ENCODE data around the gene CASP10.

Gene CASP10

GRCh38 chr2:201262718-201263117 is 79.8 kb downstream of the CASP10 start:
- DNase-seq = no peak

GRCh38 chr2:201263779-201264178 is 80.8 kb downstream of the CASP10 start:
- DNase-seq = no peak

GRCh38 chr2:201264472-201265173 is 81.7 kb downstream of the CASP10 start:
- no peak for DNase-seq

- DNase-seq = no peak
Observed at GRCh38 chr2:201266629-201267028, 83.7 kb downstream of the CASP10 start.

- no peak for DNase-seq
Observed at GRCh38 chr2:201267278-201268030, 84.5 kb downstream of the CASP10 start.

GRCh38 chr2:201269764-201270163 is 86.8 kb downstream of the CASP10 start:
- DNase-seq = no peak

GRCh38 chr2:201270293-201271001 is 87.5 kb downstream of the CASP10 start:
- DNase-seq = no peak

GRCh38 chr2:201271917-201272316 is 89.0 kb downstream of the CASP10 start:
- no peak for DNase-seq

- DNase-seq = no peak
Observed at GRCh38 chr2:201273330-201273983, 90.5 kb downstream of the CASP10 start.

- peak; percentile 59 for DNase-seq
Observed at GRCh38 chr2:201275069-201275468, 92.1 kb downstream of the CASP10 start.

- DNase-seq = no peak
Observed at GRCh38 chr2:201275990-201276389, 93.0 kb downstream of the CASP10 start.

GRCh38 chr2:201276511-201276910 is 93.6 kb downstream of the CASP10 start:
- DNase-seq = no peak

Data from left hindlimb (tissue), 1 donor.